Retina (tissue), 1 donor: Measurements from ENCODE around the gene GNG14.

Source experiments
- DNase-seq: peaks from one replicate; pipeline ENCODE4 v3.0.0-alpha.2; 2016

Gene GNG14

GRCh38 chr19:12727745-12728433 is 40.1 kb downstream of the GNG14 start:
- no peak for DNase-seq

GRCh38 chr19:12730064-12730463 is 42.3 kb downstream of the GNG14 start:
- DNase-seq: no peak

- DNase-seq: no peak
Observed at GRCh38 chr19:12731337-12731736, 43.5 kb downstream of the GNG14 start.

- DNase-seq: no peak
Observed at GRCh38 chr19:12733369-12734214, 45.8 kb downstream of the GNG14 start.

GRCh38 chr19:12736995-12737834 is 49.4 kb downstream of the GNG14 start, which contains the start of gene GET3:
Gene GET3 (plus strand): TSS chr19:12737497. CDS start chr19:12737506, 9 bp downstream.
- peak; percentile 95 for DNase-seq

GRCh38 chr19:12737835-12738351 is 50.1 kb downstream of the GNG14 start:
- no peak for DNase-seq
